ENCODE results near the gene KREMEN1.

Gene KREMEN1

DNA sequence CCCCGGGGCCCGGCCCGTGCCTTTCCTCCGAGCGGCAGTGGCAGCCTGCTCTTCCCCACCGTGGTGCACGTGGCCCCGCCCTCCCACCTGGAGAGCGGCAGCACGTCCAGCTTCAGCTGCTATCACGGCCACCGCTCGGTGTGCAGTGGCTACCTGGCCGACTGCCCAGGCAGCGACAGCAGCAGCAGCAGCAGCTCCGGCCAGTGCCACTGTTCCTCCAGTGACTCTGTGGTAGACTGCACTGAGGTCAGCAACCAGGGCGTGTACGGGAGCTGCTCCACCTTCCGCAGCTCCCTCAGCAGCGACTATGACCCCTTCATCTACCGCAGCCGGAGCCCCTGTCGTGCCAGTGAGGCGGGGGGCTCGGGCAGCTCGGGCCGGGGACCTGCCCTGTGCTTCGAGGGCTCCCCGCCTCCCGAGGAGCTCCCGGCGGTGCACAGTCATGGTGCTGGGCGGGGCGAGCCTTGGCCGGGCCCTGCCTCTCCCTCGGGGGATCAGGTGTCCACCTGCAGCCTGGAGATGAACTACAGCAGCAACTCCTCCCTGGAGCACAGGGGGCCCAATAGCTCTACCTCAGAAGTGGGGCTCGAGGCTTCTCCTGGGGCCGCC, 23.1 kb upstream of the KREMEN1 start:
- no peak for DNase-seq

- DNase-seq, result no peak
These were observed 22.4 kb upstream of the KREMEN1 start for GRCh38 chr22:29050457-29050856.

- DNase-seq, result no peak
These were observed 19.7 kb upstream of the KREMEN1 start for GRCh38 chr22:29053048-29053702.

- no peak for DNase-seq
These were observed 18.5 kb upstream of the KREMEN1 start for GRCh38 chr22:29054251-29054767.

DNA sequence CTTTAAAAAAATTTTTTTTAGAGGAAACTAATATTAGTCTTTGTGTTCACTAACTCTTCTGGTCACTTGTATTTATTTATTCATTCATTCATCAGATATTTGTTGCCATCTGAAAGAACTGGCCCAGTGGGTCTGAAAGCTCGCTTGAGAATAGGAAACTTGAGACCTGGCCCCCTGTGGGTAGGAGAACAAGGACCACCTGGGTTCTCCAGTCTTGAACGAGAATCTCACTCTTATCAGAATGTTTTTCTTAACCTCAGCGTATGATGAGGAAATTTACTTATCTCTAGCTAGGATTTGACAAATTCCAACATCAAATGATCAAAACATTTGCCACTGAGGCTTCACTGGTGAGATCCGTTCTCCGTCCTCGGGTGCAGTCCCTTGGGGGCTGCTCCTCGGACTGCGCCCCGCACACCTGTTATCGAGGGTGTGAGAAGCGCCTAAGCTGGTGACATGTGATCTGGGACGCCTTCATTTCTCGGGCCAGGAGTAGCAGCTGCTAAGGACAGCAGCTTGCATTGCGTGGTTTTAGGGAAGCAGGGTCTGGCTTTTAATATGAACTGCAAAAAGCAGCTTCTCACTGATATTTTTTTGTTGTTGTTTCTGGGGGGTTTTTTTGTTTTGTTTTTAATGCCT, 17.5 kb upstream of the KREMEN1 start:
- no peak for DNase-seq

- no peak for DNase-seq
These were observed 16.4 kb upstream of the KREMEN1 start for GRCh38 chr22:29056472-29056871.

DNA sequence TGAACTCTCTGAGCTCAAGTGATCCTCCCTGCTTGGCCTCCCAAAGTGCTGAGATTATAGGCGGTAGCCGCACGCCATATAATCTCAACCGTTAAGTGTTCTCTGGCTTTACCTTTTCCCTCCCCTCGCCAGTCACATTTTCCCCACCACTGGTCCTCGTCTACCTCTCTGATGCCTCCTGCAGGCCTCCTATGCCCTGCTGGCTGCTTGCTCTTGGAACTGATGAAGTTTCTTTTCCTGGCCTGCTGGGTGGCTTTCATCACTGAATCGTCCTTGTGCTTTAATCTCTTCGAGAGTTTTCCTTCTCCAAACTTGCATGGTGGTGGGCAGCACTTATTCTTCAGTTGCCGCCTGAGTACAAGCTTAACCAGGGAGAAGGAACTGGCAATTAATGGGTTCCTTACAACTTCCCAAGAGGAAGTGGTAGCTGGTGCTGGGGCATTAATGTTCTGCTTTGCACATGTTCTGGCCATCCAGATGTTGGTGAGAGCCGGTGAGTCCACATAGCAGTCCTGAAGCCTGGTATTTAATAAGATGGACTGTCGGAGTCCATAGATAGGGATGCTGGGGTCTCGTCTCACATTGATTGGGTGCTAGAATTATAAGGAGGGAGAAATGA, 12.5 kb upstream of the KREMEN1 start:
- DNase-seq, result no peak

- no peak for DNase-seq
These were observed 11.9 kb upstream of the KREMEN1 start for GRCh38 chr22:29060931-29061330.

GRCh38 chr22:29061773-29062172, 11.1 kb upstream of the KREMEN1 start, which contains the start of gene C22orf31:
Gene C22orf31 (minus strand): TSS chr22:29061831. CDS start chr22:29061792, 39 bp downstream.
- DNase-seq, result no peak

DNA sequence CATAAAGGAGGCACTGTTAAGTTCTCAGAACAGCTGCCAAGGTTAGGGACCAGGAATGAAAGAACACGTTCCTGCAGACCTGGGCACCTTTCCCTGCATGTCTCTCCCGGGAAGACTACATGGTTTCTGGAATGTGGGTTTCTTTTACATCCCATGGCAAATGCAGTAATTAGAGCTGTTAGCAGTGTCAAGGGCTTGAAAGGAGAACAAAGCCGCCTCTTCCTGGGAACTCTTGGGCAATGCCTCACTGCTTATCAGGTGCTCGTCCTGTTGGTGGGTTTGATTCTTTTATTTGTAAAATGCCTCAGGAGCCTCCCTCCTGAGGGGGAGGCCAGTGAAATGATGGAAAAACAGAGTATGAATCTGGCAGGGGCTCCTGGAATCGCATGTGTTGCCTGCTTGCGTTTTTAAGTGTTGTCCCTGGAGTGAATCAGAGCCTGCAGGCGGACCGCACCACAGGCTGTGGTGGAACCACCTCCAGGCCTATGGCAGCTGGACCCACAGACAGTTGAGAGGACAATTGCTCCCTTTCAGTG, 10.5 kb upstream of the KREMEN1 start:
- DNase-seq, result no peak

GRCh38 chr22:29065468-29066190, 7.2 kb upstream of the KREMEN1 start:
- no peak for DNase-seq

DNA sequence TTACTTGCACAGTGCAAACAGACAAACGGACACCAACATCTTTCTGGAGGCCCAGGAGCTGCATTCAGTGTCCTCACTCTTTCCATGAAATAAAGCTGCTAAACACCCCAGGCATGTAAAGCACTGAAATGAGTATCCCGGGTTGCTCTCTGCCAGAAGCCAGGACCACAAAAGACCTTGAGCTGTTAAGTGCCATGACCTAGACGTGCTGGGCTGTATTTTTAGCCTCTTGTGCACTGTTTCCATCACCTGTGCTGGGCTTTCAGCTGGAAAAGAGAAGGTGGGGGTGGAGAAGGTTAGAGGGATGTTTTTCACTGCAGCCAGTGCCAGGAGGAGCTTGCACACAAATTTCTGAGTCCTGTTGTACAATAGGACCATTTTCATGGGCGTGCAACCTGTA, 3.4 kb upstream of the KREMEN1 start:
- DNase-seq, result no peak

GRCh38 chr22:29070490-29070889, 2.3 kb upstream of the KREMEN1 start:
- DNase-seq, result no peak

GRCh38 chr22:29071261-29072045, 1.4 kb upstream of the KREMEN1 start:
- DNase-seq, result no peak

- DNase-seq, result peak; percentile 84
These were observed 449 bp upstream of the KREMEN1 start for GRCh38 chr22:29072193-29072978.

- peak; percentile 9 for DNase-seq
These were observed 912 bp downstream of the KREMEN1 start for GRCh38 chr22:29073618-29074275.

DNA sequence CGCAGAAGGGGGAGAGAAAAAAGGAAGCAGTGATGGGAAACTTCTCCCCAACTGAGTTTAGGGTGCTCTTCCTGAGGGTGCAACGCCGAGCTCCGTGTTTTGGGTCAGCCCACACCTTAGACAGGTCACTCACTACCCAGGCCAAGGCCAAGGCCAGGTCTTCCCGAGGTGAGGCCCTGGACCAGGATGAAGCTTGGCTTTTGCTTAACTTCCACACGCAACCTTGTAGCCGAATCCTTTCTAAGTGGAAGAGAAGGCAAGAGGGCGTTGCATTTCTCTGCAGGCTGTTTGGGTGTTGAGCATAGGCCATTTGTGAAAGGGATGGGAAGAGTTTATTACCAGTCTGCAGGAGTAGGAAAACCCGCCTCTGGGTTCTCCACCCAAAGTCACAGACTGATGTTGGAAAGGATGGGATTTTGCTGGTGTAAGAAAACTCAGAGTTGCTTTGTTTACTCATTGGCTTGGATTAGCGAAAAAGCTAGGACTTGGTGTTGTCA, 1.5 kb downstream of the KREMEN1 start:
- no peak for DNase-seq

- DNase-seq, result no peak
These were observed 5.4 kb downstream of the KREMEN1 start for GRCh38 chr22:29078036-29078868.

- DNase-seq, result no peak
These were observed 6.0 kb downstream of the KREMEN1 start for GRCh38 chr22:29078869-29079207.
